ENCODE results near the gene PHF2. TPM values are rescaled to one million over a fixed set of nuclear protein-coding genes. Genes with fewer than 3 reads are reported as not detected.

The PHF2 gene
- total RNA-seq, 1 donor from 2014 or later: 24.8 TPM

- Mint-ChIP-seq H3K4me1 (ENCODE audit: low read depth) (no peaks in the 10 kb centered on the region), H3K4me3 (ENCODE audit: low read depth) (no peak overlapping the region), H3K27me3 (ENCODE audit: low read depth) (no peaks in the 10 kb centered on the region), H3K9me3 (no peaks in the 10 kb centered on the region), H3K36me3 (ENCODE audit: low read depth) (no peaks in the 10 kb centered on the region), H3K27ac (no peak overlapping the region)
- intact Hi-C loops (cut with micrococcal nuclease): no loop called here
- DNase-seq (ENCODE audit: low spot score): no peak
These were observed 42.9 kb downstream of the PHF2 start for GRCh38 chr9:93619272-93619775.

- Mint-ChIP-seq H3K4me1 (ENCODE audit: low read depth) (no peaks in the 10 kb centered on the region), H3K27me3 (ENCODE audit: low read depth) (no peaks in the 10 kb centered on the region), H3K9me3 (no peaks in the 10 kb centered on the region), H3K27ac (no peak overlapping the region), H3K4me3 (ENCODE audit: low read depth) (no peak overlapping the region), H3K36me3 (ENCODE audit: low read depth) (no peaks in the 10 kb centered on the region)
- intact Hi-C loops (cut with micrococcal nuclease): no loop called here
- DNase-seq (ENCODE audit: low spot score): no peak
These were observed 43.7 kb downstream of the PHF2 start for GRCh38 chr9:93620041-93620506.

- Mint-ChIP-seq H3K4me1 (ENCODE audit: low read depth) (no peaks in the 10 kb centered on the region), H3K36me3 (ENCODE audit: low read depth) (no peaks in the 10 kb centered on the region), H3K9me3 (no peaks in the 10 kb centered on the region), H3K4me3 (ENCODE audit: low read depth) (no peak overlapping the region), H3K27ac (no peak overlapping the region), H3K27me3 (ENCODE audit: low read depth) (no peaks in the 10 kb centered on the region)
- intact Hi-C loops (cut with micrococcal nuclease): no loop called here
- no peak for DNase-seq (ENCODE audit: low spot score)
These were observed 44.8 kb downstream of the PHF2 start for GRCh38 chr9:93620881-93621820.

GRCh38 chr9:93621922-93622321 lies 45.5 kb downstream of the PHF2 start:
- Mint-ChIP-seq H3K4me3 (ENCODE audit: low read depth) (no peak overlapping the region), H3K9me3 (no peaks in the 10 kb centered on the region), H3K27me3 (ENCODE audit: low read depth) (no peaks in the 10 kb centered on the region), H3K36me3 (ENCODE audit: low read depth) (no peaks in the 10 kb centered on the region), H3K27ac (no peak overlapping the region), H3K4me1 (ENCODE audit: low read depth) (no peaks in the 10 kb centered on the region)
- intact Hi-C loops (cut with micrococcal nuclease): no loop called here
- no peak for DNase-seq (ENCODE audit: low spot score)

GRCh38 chr9:93622691-93623090 lies 46.3 kb downstream of the PHF2 start:
- H3K4me1 Mint-ChIP-seq (ENCODE audit: low read depth): no peaks in the 10 kb centered on the region
- no peak overlapping the region for H3K27ac Mint-ChIP-seq
- H3K36me3 Mint-ChIP-seq (ENCODE audit: low read depth): peaks cover 4% of the 10 kb centered on the region
- intact Hi-C loops (cut with micrococcal nuclease): no loop called here
- H3K27me3 Mint-ChIP-seq (ENCODE audit: low read depth): no peaks in the 10 kb centered on the region
- no peak for DNase-seq (ENCODE audit: low spot score)
- H3K4me3 Mint-ChIP-seq (ENCODE audit: low read depth): no peak overlapping the region
- peaks cover 4% of the 10 kb centered on the region for H3K9me3 Mint-ChIP-seq

- DNase-seq (ENCODE audit: low spot score): no peak
- Mint-ChIP-seq H3K27ac (no peak overlapping the region), H3K36me3 (ENCODE audit: low read depth) (peaks cover 12% of the 10 kb centered on the region), H3K4me1 (ENCODE audit: low read depth) (no peaks in the 10 kb centered on the region), H3K9me3 (peaks cover 13% of the 10 kb centered on the region), H3K27me3 (ENCODE audit: low read depth) (no peaks in the 10 kb centered on the region), H3K4me3 (ENCODE audit: low read depth) (no peak overlapping the region)
- intact Hi-C loops (cut with micrococcal nuclease): no loop called here
These were observed 47.4 kb downstream of the PHF2 start for GRCh38 chr9:93623753-93624152.

GRCh38 chr9:93624431-93624834 lies 48.0 kb downstream of the PHF2 start:
- Mint-ChIP-seq H3K4me1 (ENCODE audit: low read depth) (no peaks in the 10 kb centered on the region), H3K9me3 (peaks cover 13% of the 10 kb centered on the region), H3K27ac (no peak overlapping the region), H3K36me3 (ENCODE audit: low read depth) (peaks cover 12% of the 10 kb centered on the region), H3K27me3 (ENCODE audit: low read depth) (no peaks in the 10 kb centered on the region), H3K4me3 (ENCODE audit: low read depth) (no peak overlapping the region)
- no peak for DNase-seq (ENCODE audit: low spot score)
- intact Hi-C loops (cut with micrococcal nuclease): no loop called here

- H3K4me1 Mint-ChIP-seq (ENCODE audit: low read depth): no peaks in the 10 kb centered on the region
- intact Hi-C loops (cut with micrococcal nuclease): no loop called here
- peaks cover 13% of the 10 kb centered on the region for H3K9me3 Mint-ChIP-seq
- H3K27me3 Mint-ChIP-seq (ENCODE audit: low read depth): no peaks in the 10 kb centered on the region
- H3K27ac Mint-ChIP-seq: no peak overlapping the region
- H3K36me3 Mint-ChIP-seq (ENCODE audit: low read depth): peaks cover 12% of the 10 kb centered on the region
- DNase-seq (ENCODE audit: low spot score): no peak
- H3K4me3 Mint-ChIP-seq (ENCODE audit: low read depth): no peak overlapping the region
These were observed 48.6 kb downstream of the PHF2 start for GRCh38 chr9:93624977-93625376.

GRCh38 chr9:93629920-93630319 lies 53.5 kb downstream of the PHF2 start:
- peaks cover 13% of the 10 kb centered on the region for H3K9me3 Mint-ChIP-seq
- H3K27me3 Mint-ChIP-seq (ENCODE audit: low read depth): no peaks in the 10 kb centered on the region
- H3K36me3 Mint-ChIP-seq (ENCODE audit: low read depth): peaks cover 12% of the 10 kb centered on the region

GRCh38 chr9:93630806-93631411 lies 54.5 kb downstream of the PHF2 start:
- intact Hi-C loops (cut with micrococcal nuclease): no loop called here
- Mint-ChIP-seq H3K36me3 (ENCODE audit: low read depth) (peaks cover 20% of the 10 kb centered on the region), H3K27ac (no peak overlapping the region), H3K9me3 (peaks cover 13% of the 10 kb centered on the region), H3K4me1 (ENCODE audit: low read depth) (no peaks in the 10 kb centered on the region), H3K27me3 (ENCODE audit: low read depth) (no peaks in the 10 kb centered on the region), H3K4me3 (ENCODE audit: low read depth) (no peak overlapping the region)
- no peak for DNase-seq (ENCODE audit: low spot score)

More at GRCh38 chr9:93629920-93630319, 53.5 kb downstream of the PHF2 start:
- intact Hi-C loops (cut with micrococcal nuclease): no loop called here
- Mint-ChIP-seq H3K4me3 (ENCODE audit: low read depth) (no peak overlapping the region), H3K27ac (no peak overlapping the region), H3K4me1 (ENCODE audit: low read depth) (no peaks in the 10 kb centered on the region)
- no peak for DNase-seq (ENCODE audit: low spot score)

- Mint-ChIP-seq H3K4me3 (ENCODE audit: low read depth) (no peak overlapping the region), H3K9me3 (peaks cover 13% of the 10 kb centered on the region), H3K27ac (no peak overlapping the region), H3K27me3 (ENCODE audit: low read depth) (no peaks in the 10 kb centered on the region), H3K36me3 (ENCODE audit: low read depth) (peaks cover 35% of the 10 kb centered on the region), H3K4me1 (ENCODE audit: low read depth) (no peaks in the 10 kb centered on the region)
- intact Hi-C loops (cut with micrococcal nuclease): no loop called here
- DNase-seq (ENCODE audit: low spot score): no peak
These were observed 57.3 kb downstream of the PHF2 start for GRCh38 chr9:93633492-93634221.

GRCh38 chr9:93634311-93635185 lies 58.2 kb downstream of the PHF2 start:
- H3K27ac Mint-ChIP-seq: no peak overlapping the region
- H3K9me3 Mint-ChIP-seq: peaks cover 13% of the 10 kb centered on the region
- intact Hi-C loops (cut with micrococcal nuclease): no loop called here
- no peaks in the 10 kb centered on the region for H3K27me3 Mint-ChIP-seq (ENCODE audit: low read depth)
- peaks cover 37% of the 10 kb centered on the region for H3K36me3 Mint-ChIP-seq (ENCODE audit: low read depth)
- H3K4me1 Mint-ChIP-seq (ENCODE audit: low read depth): no peaks in the 10 kb centered on the region
- DNase-seq (ENCODE audit: low spot score): no peak
- no peak overlapping the region for H3K4me3 Mint-ChIP-seq (ENCODE audit: low read depth)
